GM21717 (cell line): ENCODE data around the gene SPATA3.
A peak's percentile ranks its signal among the peaks of the same experiment; 100 is the strongest.

Experiments used
- ATAC-seq: cut with Tn5 transposase; IDR thresholded peaks from one replicate; pipeline ENCODE4 v1.9.1; 2021; ENCODE audit warnings: mild to moderate bottlenecking, moderate library complexity; ENCODE audit not compliant: unreplicated experiment

Gene SPATA3

GRCh38 chr2:231047923-231048915, 52.3 kb downstream of the SPATA3 start:
- no peak for ATAC-seq

GRCh38 chr2:231049286-231050017, 53.5 kb downstream of the SPATA3 start:
- no peak for ATAC-seq

- no peak for ATAC-seq
These were observed 54.3 kb downstream of the SPATA3 start for GRCh38 chr2:231050018-231050901.

GRCh38 chr2:231051116-231051515, 55.2 kb downstream of the SPATA3 start:
- ATAC-seq: no peak

- ATAC-seq: peak; percentile 52
These were observed 56.9 kb downstream of the SPATA3 start for GRCh38 chr2:231052494-231053451.

GRCh38 chr2:231053846-231054245, 57.9 kb downstream of the SPATA3 start:
- no peak for ATAC-seq

GRCh38 chr2:231056453-231057416, 60.8 kb downstream of the SPATA3 start, which contains the start of gene PSMD1:
PSMD1 (plus strand) TSS chr2:231056867; CDS start chr2:231057026, 159 bp downstream.
- ATAC-seq: peak; percentile 66

GRCh38 chr2:231057590-231057989, 61.7 kb downstream of the SPATA3 start:
- no peak for ATAC-seq
